Activated naive CD4-positive, alpha-beta T cell treated with anti-CD3 and anti-CD28 coated beads, Interleukin-2, amount 50 U/mL, for 16 hours (primary cell): ENCODE measurements around the gene GRIP1.

Source experiments
- DNase-seq: peaks from one replicate; pipeline ENCODE4 v3.0.0-alpha.2; 2020

The GRIP1 gene

GRCh38 chr12:66594688-66595087, 84.2 kb downstream of the GRIP1 start:
- DNase-seq: no peak

- no peak for DNase-seq
Observed at GRCh38 chr12:66590275-66590985, 88.4 kb downstream of the GRIP1 start.

GRCh38 chr12:66589095-66589494, 89.8 kb downstream of the GRIP1 start:
- DNase-seq: no peak

- DNase-seq: no peak
Observed at GRCh38 chr12:66587912-66588311, 91.0 kb downstream of the GRIP1 start.

- DNase-seq: no peak
Observed at GRCh38 chr12:66584673-66585072, 94.2 kb downstream of the GRIP1 start.

GRCh38 chr12:66573605-66574004, 105.3 kb downstream of the GRIP1 start:
- no peak for DNase-seq

GRCh38 chr12:66572845-66573244, 106.0 kb downstream of the GRIP1 start:
- DNase-seq: no peak

GRCh38 chr12:66571361-66571915, 107.4 kb downstream of the GRIP1 start:
- no peak for DNase-seq

- DNase-seq: no peak
Observed at GRCh38 chr12:66563220-66563619, 115.7 kb downstream of the GRIP1 start.

GRCh38 chr12:66555113-66555512, 123.8 kb downstream of the GRIP1 start:
- no peak for DNase-seq

- no peak for DNase-seq
Observed at GRCh38 chr12:66552716-66553115, 126.2 kb downstream of the GRIP1 start.

- no peak for DNase-seq
Observed at GRCh38 chr12:66550626-66551025, 128.2 kb downstream of the GRIP1 start.

- no peak for DNase-seq
Observed at GRCh38 chr12:66549050-66549389, 129.9 kb downstream of the GRIP1 start.

- no peak for DNase-seq
Observed at GRCh38 chr12:66548338-66549049, 130.4 kb downstream of the GRIP1 start.

GRCh38 chr12:66541426-66541825, 137.4 kb downstream of the GRIP1 start:
- no peak for DNase-seq

- no peak for DNase-seq
Observed at GRCh38 chr12:66539431-66539830, 139.4 kb downstream of the GRIP1 start.

- no peak for DNase-seq
Observed at GRCh38 chr12:66538970-66539369, 139.9 kb downstream of the GRIP1 start.

GRCh38 chr12:66537876-66538275, 141.0 kb downstream of the GRIP1 start:
- DNase-seq: no peak

GRCh38 chr12:66533767-66534166, 145.1 kb downstream of the GRIP1 start:
- DNase-seq: no peak

- no peak for DNase-seq
Observed at GRCh38 chr12:66531766-66532165, 147.1 kb downstream of the GRIP1 start.

- DNase-seq: no peak
Observed at GRCh38 chr12:66529934-66530333, 148.9 kb downstream of the GRIP1 start.

- DNase-seq: no peak
Observed at GRCh38 chr12:66516561-66516960, 162.3 kb downstream of the GRIP1 start.

- DNase-seq: no peak
Observed at GRCh38 chr12:66516133-66516532, 162.7 kb downstream of the GRIP1 start.

GRCh38 chr12:66514581-66514980, 164.3 kb downstream of the GRIP1 start:
- no peak for DNase-seq
